Spleen (tissue), 11 donors: ENCODE measurements around the gene FAM222A. TPM values are rescaled to one million over a fixed set of nuclear protein-coding genes. Genes with fewer than 3 reads are reported as not detected.

Experiments
- DNase-seq: peaks from one replicate; pipeline ENCODE4 v3.0.0-alpha.2; 2020
- H3K27ac ChIP-seq, 8 donors: fragments of 200-600 bp; sonication (generic) in 7 of 8; 1 replicate in 4 of 8; 2 replicates in 4 of 8; pipeline versions ENCODE4 v1.5.0 to v1.8.0; 2016 to 2021; ENCODE audit warnings: inconsistent platforms in 4 of 8, mild to moderate bottlenecking in 4 of 8, moderate library complexity in 1 of 8
- H3K27me3 ChIP-seq, 7 donors: fragments of 200-600 bp; sonication (generic) in 6 of 7; replicated peaks in 1 of 7; 1 replicate in 4 of 7; 2 replicates in 3 of 7; pipeline versions ENCODE4 v1.5.0 to v1.8.0; 2016 to 2021; ENCODE audit warnings: inconsistent platforms in 3 of 7, mild to moderate bottlenecking in 1 of 7
- H3K36me3 ChIP-seq, 6 donors: fragments of 200-600 bp; sonication (generic) in 5 of 6; 1 replicate in 4 of 6; 2 replicates in 2 of 6; pipeline versions ENCODE4 v1.5.0 to v1.8.0; 2016 to 2021; ENCODE audit warnings: inconsistent platforms in 2 of 6
- H3K4me1 ChIP-seq, 6 donors: fragments of 200-600 bp; sonication (generic) in 5 of 6; 1 replicate in 3 of 6; 2 replicates in 3 of 6; pipeline versions ENCODE4 v1.5.0 to v1.8.0; 2016 to 2021; ENCODE audit warnings: inconsistent platforms in 3 of 6
- H3K4me3 ChIP-seq, 8 donors: fragments of 200-600 bp; sonication (generic) in 7 of 8; 1 replicate in 4 of 8; 2 replicates in 4 of 8; pipeline versions ENCODE4 v1.5.0 to v1.8.0; 2016 to 2021; ENCODE audit warnings: inconsistent platforms in 4 of 8, mild to moderate bottlenecking in 4 of 8, moderate library complexity in 2 of 8
- H3K9me3 ChIP-seq, 8 donors: fragments of 200-600 bp; sonication (generic) in 7 of 8; 1 replicate in 4 of 8; 2 replicates in 4 of 8; pipeline versions ENCODE4 v1.5.0 to v1.8.0; 2016 to 2021; ENCODE audit warnings: inconsistent platforms in 4 of 8
- POLR2A ChIP-seq, 3 donors: fragments of 450-650 bp; IDR thresholded peaks; one replicate each; pipeline ENCODE4 v1.5.1; 2017; ENCODE audit warnings: antibody characterized with exemption in 3 of 3, mild to moderate bottlenecking in 1 of 3
- POLR2AphosphoS5 ChIP-seq, 3 donors: sonication (generic); formaldehyde crosslinking; IDR thresholded peaks; one replicate each; pipeline ENCODE4 v1.5.1; 2017; ENCODE audit warnings: antibody characterized with exemption in 3 of 3
- WGBS, 5 donors: extraction: QIAGEN DNeasy Blood & Tissue Kit in 3 of 5; methylation state at CpG; one replicate each; pipeline versions ENCODE4 v1.1.5 to v1.1.7; 2013 to 2018; 5-methylcytosine and 5-hydroxymethylcytosine counted together
- intact Hi-C: fragments of 100-400 bp; cut with DNase I; formaldehyde crosslinking; loops from one replicate; pipeline ENCODE4 v1.15.0; 2023; ENCODE audit warnings: low total_unique reads
- polyA plus RNA-seq, 3 donors: library from polyadenylated mRNA; stranded (reverse); fragments of 200-250 nt; gene quantifications; one replicate each; pipeline ENCODE4 v1.2.1, GENCODE V29; 2013
- total RNA-seq, 7 donors: library from RNA; depleted of rRNA in 3 of 7; stranded (reverse); fragments of >200 nt in 3 of 7; fragmentation: NEBNext Ultra II Directional in 4 of 7; extraction: Animal tissue kit (Norgen Biotek cat#: 25700) in 4 of 7; gene quantifications; one replicate each; pipeline versions ENCODE4 v1.1.0 to v1.2.1, GENCODE V29; 2016 to 2021
- TF ChIP-seq, protein P1 (sequence below), 11 experiments: fragments of 200-600 bp in 7 of 11; fragments of 450-650 bp in 4 of 11; sonication (generic) in 4 of 11; IDR thresholded peaks in 8 of 11; conservative IDR thresholded peaks in 3 of 11; 1 replicate in 7 of 11; 2 replicates in 4 of 11; pipeline versions ENCODE4 v1.4.0 to v1.8.0; 2016 to 2021; ENCODE audit warnings: antibody characterized with exemption in 11 of 11, inconsistent platforms in 4 of 11, mild to moderate bottlenecking in 1 of 11
- donor health status: healthy with polysubstance abuse.
- donor health status: DM: no; HTN: no; CAD: no; lungs with moderate emphysema.
- donor health status: DM: no; HTN: no; CAD: no.
- donor health status: Bipolar disorder and iron deficiency.
- donor health status: healthy.
- donor health status: DM: no; HTN: no; CAD: no.
- donor health status: DM: yes; HTN: yes; CAD: no.

FAM222A gene
- total and polyA plus RNA-seq, 10 donors, result 1.3 to 30.7 (median 16.8) TPM

GRCh38 chr12:109771746-109772621 lies 58.4 kb downstream of the FAM222A start:
- H3K4me1 ChIP-seq, result peaks cover 0 to 41% (median 16%) of the 10 kb centered on the region in 6 donors
- no peak overlapping the region for H3K4me3 ChIP-seq
- DNase-seq, result no peak
- 79 to 91% (median 86%) methylated on average over 11 to 17 of the region's 17 CpGs for WGBS, 5 donors
- intact Hi-C loops, result loop anchor here (10.0 kb wide), 1 partner anchor 57 kb away; the partner anchor contains the start of gene FAM222A
- H3K36me3 ChIP-seq, result peaks cover 0 to 21% (median 3%) of the 10 kb centered on the region in 6 donors
- no peaks in the 10 kb centered on the region for H3K9me3 ChIP-seq
- H3K27ac ChIP-seq, result no peak overlapping the region
- peaks cover 0 to 6% (median 0%) of the 10 kb centered on the region in 7 donors for H3K27me3 ChIP-seq
- TF ChIP-seq POLR2A (IDR thresholded peaks at IDR 0.05), result no peak
- TF ChIP-seq, protein P1, sequence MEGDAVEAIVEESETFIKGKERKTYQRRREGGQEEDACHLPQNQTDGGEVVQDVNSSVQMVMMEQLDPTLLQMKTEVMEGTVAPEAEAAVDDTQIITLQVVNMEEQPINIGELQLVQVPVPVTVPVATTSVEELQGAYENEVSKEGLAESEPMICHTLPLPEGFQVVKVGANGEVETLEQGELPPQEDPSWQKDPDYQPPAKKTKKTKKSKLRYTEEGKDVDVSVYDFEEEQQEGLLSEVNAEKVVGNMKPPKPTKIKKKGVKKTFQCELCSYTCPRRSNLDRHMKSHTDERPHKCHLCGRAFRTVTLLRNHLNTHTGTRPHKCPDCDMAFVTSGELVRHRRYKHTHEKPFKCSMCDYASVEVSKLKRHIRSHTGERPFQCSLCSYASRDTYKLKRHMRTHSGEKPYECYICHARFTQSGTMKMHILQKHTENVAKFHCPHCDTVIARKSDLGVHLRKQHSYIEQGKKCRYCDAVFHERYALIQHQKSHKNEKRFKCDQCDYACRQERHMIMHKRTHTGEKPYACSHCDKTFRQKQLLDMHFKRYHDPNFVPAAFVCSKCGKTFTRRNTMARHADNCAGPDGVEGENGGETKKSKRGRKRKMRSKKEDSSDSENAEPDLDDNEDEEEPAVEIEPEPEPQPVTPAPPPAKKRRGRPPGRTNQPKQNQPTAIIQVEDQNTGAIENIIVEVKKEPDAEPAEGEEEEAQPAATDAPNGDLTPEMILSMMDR (IDR thresholded peaks at IDR 0.05 in 8 of 11, conservative IDR thresholded peaks at IDR 0.05 in 3 of 11), result no peak
- TF ChIP-seq POLR2AphosphoS5 (IDR thresholded peaks at IDR 0.05), result peak in 1 of 3 donors; percentile 4

DNA sequence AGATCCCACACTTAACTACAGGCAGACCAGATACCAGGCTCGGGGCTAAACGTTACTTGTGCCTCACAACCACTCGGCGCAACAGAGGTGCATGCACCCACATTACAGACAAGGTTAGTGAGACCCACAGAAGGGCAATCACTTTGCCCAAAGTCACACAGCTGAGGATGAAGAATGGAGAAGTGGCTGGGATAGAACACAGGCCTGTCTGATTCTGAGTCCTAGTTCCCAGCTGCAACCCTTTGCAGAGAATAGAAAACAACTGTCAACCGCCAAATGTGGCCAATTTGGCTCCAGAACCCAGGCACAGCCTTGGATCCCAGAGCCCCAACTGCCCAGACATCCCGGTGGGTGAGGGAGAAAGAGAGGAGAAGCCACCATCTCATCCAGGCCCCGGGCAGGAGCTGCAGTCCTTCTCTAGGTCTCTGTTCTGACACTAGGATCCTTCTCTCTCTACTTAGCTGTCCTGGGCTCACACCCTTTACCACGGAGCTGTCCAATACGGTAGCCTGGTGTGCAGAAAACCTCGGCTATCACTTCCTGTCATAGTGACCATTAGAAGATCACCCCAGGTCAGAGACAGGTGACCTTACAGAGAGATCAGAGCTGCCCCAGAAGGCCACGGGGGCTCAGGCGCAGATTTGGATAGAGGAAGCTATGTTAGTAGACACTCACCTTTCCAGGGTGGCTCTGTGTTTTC lies 59.1 kb downstream of the FAM222A start:
- WGBS, 5 donors, result 59 to 67% (median 62%) methylated on average over 12 of the region's 12 CpGs

GRCh38 chr12:109773384-109774011 lies 59.9 kb downstream of the FAM222A start:
- Histone ChIP-seq H3K27me3 (peaks cover 0 to 6% (median 0%) of the 10 kb centered on the region in 7 donors), H3K4me1 (peaks cover 0 to 41% (median 16%) of the 10 kb centered on the region in 6 donors), H3K27ac (no peak overlapping the region), H3K9me3 (peaks cover 0 to 2% (median under 1%) of the 10 kb centered on the region in 8 donors), H3K4me3 (peak overlapping the region in 2 of 8 donors; percentile 3 to 25), H3K36me3 (peaks cover 0 to 13% (median under 1%) of the 10 kb centered on the region in 6 donors)
- peak; percentile 70 for DNase-seq
- intact Hi-C loops, result loop anchor here (2.0 to 10.0 kb wide), 2 partner anchors 59 to 177 kb away; partner anchors contain the start of gene FAM222A
- TF ChIP-seq POLR2AphosphoS5 (IDR thresholded peaks at IDR 0.05) (peak in 2 of 3 donors; percentile 39 to 54), POLR2A (IDR thresholded peaks at IDR 0.05) (no peak)
- 21 to 35% (median 23%) methylated on average over 20 to 21 of the region's 21 CpGs for WGBS, 5 donors

More for the DNA sequence above, 59.1 kb downstream of the FAM222A start:
- peak overlapping the region in 2 of 8 donors; percentile 3 to 25 for H3K4me3 ChIP-seq
- H3K9me3 ChIP-seq, result no peaks in the 10 kb centered on the region
- no peak for TF ChIP-seq POLR2AphosphoS5 (IDR thresholded peaks at IDR 0.05)
- TF ChIP-seq, protein P1 (IDR thresholded peaks at IDR 0.05 in 8 of 11, conservative IDR thresholded peaks at IDR 0.05 in 3 of 11), result no peak
- peaks cover 0 to 6% (median 0%) of the 10 kb centered on the region in 7 donors for H3K27me3 ChIP-seq
- intact Hi-C loops, result loop anchor here (10.0 kb wide), 1 partner anchor 58 kb away; the partner anchor contains the start of gene FAM222A
- H3K36me3 ChIP-seq, result peaks cover 0 to 21% (median 3%) of the 10 kb centered on the region in 6 donors
- peak overlapping the region in 2 of 8 donors; percentile 20 to 41 for H3K27ac ChIP-seq
- peaks cover 0 to 41% (median 16%) of the 10 kb centered on the region in 6 donors for H3K4me1 ChIP-seq
- peak; percentile 37 for DNase-seq
